Nephron (organoid): Measurements from ENCODE around the gene LRRC8B.
"Not testable (repeated sequence)": the region's sequence is repeated elsewhere in the genome, so short reads cannot be mapped to it uniquely, and the experiment has no call there.

ENCODE experiments used
- H3K27ac Mint-ChIP-seq, 3 experiments: 2 replicates each; pipeline ENCODE4 v1.8.0; 2020; ENCODE audit warnings: mixed read lengths in 3 of 3, mild to moderate bottlenecking in 2 of 3, moderate library complexity in 1 of 3
- H3K27me3 Mint-ChIP-seq: 2 replicates; pipeline ENCODE4 v1.8.0; 2021; ENCODE audit warnings: low read depth, mild to moderate bottlenecking, moderate library complexity, mixed read lengths
- H3K36me3 Mint-ChIP-seq: 2 replicates; pipeline ENCODE4 v1.8.0; 2020; ENCODE audit warnings: low read depth, mixed read lengths
- H3K4me1 Mint-ChIP-seq: 2 replicates; pipeline ENCODE4 v1.8.0; 2020; ENCODE audit warnings: mixed read lengths
- H3K4me3 Mint-ChIP-seq, 3 experiments: 2 replicates each; pipeline ENCODE4 v1.8.0; 2020; ENCODE audit warnings: mild to moderate bottlenecking in 3 of 3, mixed read lengths in 3 of 3, moderate library complexity in 2 of 3
- H3K9me3 Mint-ChIP-seq: 2 replicates; pipeline ENCODE4 v1.8.0; 2020; ENCODE audit warnings: mixed read lengths
- TF ChIP-seq, protein P1 (sequence below), 3 experiments: fragments of 200-600 bp; sonication (generic); IDR thresholded peaks; one replicate each; pipeline ENCODE4 v1.5.0; 2021; ENCODE audit warnings: antibody characterized with exemption in 3 of 3; ENCODE audit not compliant: unreplicated experiment in 3 of 3

The LRRC8B gene

DNA sequence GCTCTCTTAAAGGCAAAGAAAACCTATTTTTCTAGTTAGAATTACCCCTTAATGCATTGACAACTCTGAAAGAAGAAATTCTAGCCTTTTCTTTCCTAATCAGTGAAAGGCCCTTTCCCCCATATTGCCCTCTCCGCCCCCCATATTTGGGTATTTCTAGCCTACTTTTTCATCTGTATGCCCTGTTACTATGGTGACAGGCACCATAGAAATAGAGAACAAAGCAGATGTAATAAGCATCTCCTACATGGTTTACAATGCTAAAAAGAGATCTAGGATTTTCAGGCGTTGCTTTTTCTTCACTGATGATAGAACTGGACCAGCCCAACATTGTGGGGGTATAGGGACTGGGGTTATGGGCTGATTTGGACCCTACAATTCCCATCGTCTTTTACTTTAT is 14.5 kb downstream of the LRRC8B start:
- TF ChIP-seq, protein P1, sequence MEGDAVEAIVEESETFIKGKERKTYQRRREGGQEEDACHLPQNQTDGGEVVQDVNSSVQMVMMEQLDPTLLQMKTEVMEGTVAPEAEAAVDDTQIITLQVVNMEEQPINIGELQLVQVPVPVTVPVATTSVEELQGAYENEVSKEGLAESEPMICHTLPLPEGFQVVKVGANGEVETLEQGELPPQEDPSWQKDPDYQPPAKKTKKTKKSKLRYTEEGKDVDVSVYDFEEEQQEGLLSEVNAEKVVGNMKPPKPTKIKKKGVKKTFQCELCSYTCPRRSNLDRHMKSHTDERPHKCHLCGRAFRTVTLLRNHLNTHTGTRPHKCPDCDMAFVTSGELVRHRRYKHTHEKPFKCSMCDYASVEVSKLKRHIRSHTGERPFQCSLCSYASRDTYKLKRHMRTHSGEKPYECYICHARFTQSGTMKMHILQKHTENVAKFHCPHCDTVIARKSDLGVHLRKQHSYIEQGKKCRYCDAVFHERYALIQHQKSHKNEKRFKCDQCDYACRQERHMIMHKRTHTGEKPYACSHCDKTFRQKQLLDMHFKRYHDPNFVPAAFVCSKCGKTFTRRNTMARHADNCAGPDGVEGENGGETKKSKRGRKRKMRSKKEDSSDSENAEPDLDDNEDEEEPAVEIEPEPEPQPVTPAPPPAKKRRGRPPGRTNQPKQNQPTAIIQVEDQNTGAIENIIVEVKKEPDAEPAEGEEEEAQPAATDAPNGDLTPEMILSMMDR (IDR thresholded peaks at IDR 0.05; ENCODE audit: unreplicated experiment in 3 of 3), result no peak
- no peak overlapping the region for H3K4me3 Mint-ChIP-seq
- H3K27me3 Mint-ChIP-seq, result no peaks in the 10 kb centered on the region
- H3K27ac Mint-ChIP-seq, result no peak overlapping the region
- no peaks in the 10 kb centered on the region for H3K36me3 Mint-ChIP-seq
- no peaks in the 10 kb centered on the region for H3K9me3 Mint-ChIP-seq
- peaks cover 7% of the 10 kb centered on the region for H3K4me1 Mint-ChIP-seq

DNA sequence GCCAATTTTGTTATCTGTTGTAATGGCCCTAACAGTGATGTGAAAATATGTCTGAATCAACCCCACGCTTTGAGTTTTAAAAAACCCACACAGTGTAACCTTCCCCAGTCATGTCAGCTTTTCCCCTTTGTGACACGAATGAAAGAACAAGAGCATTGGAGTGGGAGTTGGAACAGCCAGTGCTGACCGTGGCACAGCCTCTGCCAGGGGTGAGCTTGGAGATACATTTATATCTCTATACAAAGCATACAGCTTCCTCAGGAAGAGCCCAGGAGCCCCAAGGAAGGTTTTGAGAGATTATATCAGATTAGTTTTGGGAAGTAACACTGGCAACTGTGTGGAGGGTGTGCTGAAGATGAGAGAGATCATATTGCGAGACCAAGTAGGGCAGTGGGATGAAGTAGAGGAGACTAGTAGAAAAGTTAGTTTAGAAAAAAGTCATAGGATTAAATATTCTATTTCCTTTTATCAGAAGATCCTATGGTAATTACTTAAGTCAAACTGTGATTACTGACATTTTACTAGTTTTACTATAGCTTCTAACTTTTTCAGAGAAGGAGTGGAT is 15.9 kb downstream of the LRRC8B start:
- Mint-ChIP-seq H3K9me3 (no peaks in the 10 kb centered on the region), H3K27me3 (no peaks in the 10 kb centered on the region), H3K36me3 (no peaks in the 10 kb centered on the region), H3K4me3 (no peak overlapping the region), H3K27ac (no peak overlapping the region), H3K4me1 (peaks cover 7% of the 10 kb centered on the region)
- TF ChIP-seq, protein P1 (IDR thresholded peaks at IDR 0.05; ENCODE audit: unreplicated experiment in 3 of 3), result no peak

DNA sequence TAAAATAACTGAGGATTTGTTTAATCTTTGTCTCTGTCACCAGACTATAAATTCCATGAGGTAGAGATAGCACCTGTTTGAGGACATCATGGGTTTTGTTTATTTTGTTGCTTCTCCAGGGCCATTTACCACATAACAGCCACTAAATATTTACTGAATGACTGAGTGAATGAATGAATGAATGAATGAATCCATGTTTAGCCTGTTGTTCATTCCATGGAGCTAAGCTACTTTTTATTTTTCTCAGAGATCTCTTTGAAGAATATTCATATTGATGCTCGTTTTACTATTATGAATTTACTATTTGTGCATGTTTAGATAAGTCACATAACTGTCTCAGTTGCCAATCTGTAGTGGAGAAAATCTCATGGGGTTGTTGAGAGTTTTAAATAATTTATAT is 17.7 kb downstream of the LRRC8B start:
- Mint-ChIP-seq H3K4me3 (no peak overlapping the region), H3K36me3 (no peaks in the 10 kb centered on the region), H3K9me3 (no peaks in the 10 kb centered on the region), H3K27ac (no peak overlapping the region), H3K4me1 (peaks cover 7% of the 10 kb centered on the region), H3K27me3 (no peaks in the 10 kb centered on the region)
- TF ChIP-seq, protein P1 (IDR thresholded peaks at IDR 0.05; ENCODE audit: unreplicated experiment in 3 of 3), result no peak

DNA sequence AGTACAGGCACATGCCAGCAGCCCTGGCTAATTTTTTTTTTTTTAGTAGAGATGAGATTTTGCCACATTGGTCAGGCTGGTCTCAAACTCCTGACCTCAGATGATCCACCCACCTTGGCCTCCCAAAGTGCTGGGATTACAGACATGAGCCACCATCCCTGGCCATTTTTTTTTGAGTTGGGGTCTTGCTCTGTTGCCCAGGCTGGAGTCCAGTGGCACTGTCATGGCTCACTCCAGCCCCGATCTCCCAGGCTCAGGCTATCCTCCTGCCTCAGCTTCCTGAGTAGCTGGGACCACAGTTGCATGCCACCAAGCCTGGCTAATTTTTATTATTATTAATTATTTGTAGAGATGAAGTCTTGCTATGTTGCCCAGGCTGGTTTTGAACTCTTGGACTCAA is 19.0 kb downstream of the LRRC8B start:
- H3K27me3 Mint-ChIP-seq, H3K4me1 Mint-ChIP-seq, H3K36me3 Mint-ChIP-seq, H3K27ac Mint-ChIP-seq, H3K4me3 Mint-ChIP-seq, H3K9me3 Mint-ChIP-seq: not testable (repeated sequence)

DNA sequence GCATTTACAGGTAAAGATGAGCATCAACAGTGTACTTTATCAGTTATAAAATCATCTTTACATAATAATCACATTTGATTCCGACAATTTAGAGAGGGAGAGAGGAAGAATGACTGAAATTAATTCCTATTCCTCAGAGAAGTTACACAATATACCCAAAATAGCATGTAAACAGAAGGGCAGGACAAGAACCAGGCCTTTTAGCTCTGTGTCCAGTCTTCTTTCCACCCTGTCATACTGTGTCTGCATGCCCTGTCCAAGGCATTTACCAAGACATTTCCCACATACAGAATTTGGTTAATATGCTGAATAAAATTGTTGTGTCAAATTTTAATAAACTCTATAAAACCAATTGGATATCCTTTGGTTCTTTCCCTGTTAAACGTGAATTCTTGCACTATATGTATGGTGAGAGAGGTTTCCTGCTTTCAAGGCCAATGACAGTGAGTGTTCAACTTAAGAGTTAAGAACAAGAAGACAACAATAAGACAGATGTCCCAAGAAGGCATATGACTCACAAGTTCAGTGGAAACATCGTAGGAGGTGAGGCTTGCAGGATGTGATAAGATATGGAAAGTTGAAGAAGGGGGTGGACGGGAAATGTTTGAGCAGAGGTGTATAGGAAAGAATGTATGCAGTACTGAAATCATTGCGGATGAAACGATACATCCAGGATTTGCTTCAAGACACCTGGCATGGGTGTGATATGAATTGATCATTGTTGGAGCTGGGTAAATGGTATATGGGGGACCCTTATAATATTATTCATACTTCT is 20.8 kb downstream of the LRRC8B start:
- no peaks in the 10 kb centered on the region for H3K27me3 Mint-ChIP-seq
- peaks cover 4% of the 10 kb centered on the region for H3K4me1 Mint-ChIP-seq
- no peaks in the 10 kb centered on the region for H3K36me3 Mint-ChIP-seq
- H3K27ac Mint-ChIP-seq, result no peak overlapping the region
- H3K9me3 Mint-ChIP-seq, result no peaks in the 10 kb centered on the region
- TF ChIP-seq, protein P1 (IDR thresholded peaks at IDR 0.05; ENCODE audit: unreplicated experiment in 3 of 3), result no peak
- H3K4me3 Mint-ChIP-seq, result no peak overlapping the region

DNA sequence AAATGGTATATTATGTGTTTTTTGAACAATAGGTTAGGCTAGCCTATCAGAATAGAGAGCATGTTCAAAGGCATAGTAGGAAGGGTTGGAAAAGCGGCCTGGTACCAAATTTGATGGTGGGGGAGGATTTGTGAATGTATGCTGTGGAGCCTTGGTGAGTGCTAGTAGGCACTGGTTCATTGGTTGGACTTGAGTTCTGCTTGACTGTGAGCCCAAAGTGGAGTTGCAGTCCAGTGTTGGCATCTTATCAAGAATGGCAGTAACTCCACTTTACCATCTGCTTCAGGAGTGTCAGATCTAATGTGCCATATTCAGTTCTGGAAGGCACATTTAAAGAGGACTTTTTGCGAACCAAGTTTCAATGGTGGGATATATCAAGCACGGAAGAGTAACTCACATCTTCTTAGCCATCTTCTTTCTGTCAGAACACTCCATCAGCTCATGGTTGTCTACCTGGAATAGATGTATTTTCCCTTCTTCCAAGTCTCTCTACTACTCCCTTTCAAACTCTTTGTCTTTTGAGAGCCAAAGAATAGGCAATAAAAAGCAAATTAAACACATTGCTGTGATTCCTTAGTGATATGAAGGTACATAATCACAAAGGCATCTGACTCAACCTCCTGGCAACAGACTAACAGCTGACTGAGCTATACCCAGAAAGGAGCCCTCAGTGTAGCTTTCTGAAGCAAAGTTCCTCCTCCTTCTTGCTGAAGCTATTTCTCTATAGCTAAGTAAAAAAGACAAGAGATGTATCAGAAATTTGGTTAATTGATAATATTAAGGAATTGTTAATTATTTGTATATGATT is 21.7 kb downstream of the LRRC8B start:
- H3K36me3 Mint-ChIP-seq, result no peaks in the 10 kb centered on the region
- no peaks in the 10 kb centered on the region for H3K4me1 Mint-ChIP-seq
- H3K9me3 Mint-ChIP-seq, result no peaks in the 10 kb centered on the region
- H3K27ac Mint-ChIP-seq, result no peak overlapping the region
- no peak overlapping the region for H3K4me3 Mint-ChIP-seq
- TF ChIP-seq, protein P1 (IDR thresholded peaks at IDR 0.05; ENCODE audit: unreplicated experiment in 3 of 3), result no peak
- no peaks in the 10 kb centered on the region for H3K27me3 Mint-ChIP-seq
